ENCODE results near the gene RNPEP. TPM values are rescaled to one million over a fixed set of nuclear protein-coding genes. Genes with fewer than 3 reads are reported as not detected.
"Not testable (repeated sequence)": the region's sequence is repeated elsewhere in the genome, so short reads cannot be mapped to it uniquely, and the experiment has no call there.

Gene RNPEP
- total RNA-seq, 1 donor from 2014 or later = 79.3 TPM

DNA sequence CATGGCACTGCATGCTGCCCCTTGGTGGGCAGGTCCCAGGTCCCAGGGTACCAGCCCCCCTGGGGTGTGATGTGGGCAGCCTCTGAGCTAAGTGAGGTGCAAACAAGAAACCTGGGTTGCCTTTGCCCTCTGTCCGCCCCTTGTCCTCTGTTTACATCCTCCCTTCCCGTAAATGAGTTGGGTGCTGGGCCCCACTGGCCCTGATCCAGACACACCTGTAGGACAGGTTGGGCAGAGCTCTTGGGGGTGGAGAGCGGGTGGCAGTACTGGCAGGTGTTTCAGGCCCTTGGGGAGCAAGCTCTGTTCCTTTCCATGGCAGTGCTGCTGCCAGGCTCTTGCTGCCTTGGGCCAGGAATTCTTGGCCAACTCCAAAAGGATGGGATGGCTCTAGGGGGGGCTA, 63.8 kb downstream of the RNPEP start:
- DNase-seq (ENCODE audit: low spot score in 2 of 2, unreplicated experiment in 2 of 2) = no peak
- H3K36me3 Mint-ChIP-seq = no peaks in the 10 kb centered on the region
- H3K27me3 Mint-ChIP-seq (ENCODE audit: low read depth) = no peaks in the 10 kb centered on the region
- H3K4me1 Mint-ChIP-seq = peaks cover 14% of the 10 kb centered on the region
- TF ChIP-seq, protein P1, sequence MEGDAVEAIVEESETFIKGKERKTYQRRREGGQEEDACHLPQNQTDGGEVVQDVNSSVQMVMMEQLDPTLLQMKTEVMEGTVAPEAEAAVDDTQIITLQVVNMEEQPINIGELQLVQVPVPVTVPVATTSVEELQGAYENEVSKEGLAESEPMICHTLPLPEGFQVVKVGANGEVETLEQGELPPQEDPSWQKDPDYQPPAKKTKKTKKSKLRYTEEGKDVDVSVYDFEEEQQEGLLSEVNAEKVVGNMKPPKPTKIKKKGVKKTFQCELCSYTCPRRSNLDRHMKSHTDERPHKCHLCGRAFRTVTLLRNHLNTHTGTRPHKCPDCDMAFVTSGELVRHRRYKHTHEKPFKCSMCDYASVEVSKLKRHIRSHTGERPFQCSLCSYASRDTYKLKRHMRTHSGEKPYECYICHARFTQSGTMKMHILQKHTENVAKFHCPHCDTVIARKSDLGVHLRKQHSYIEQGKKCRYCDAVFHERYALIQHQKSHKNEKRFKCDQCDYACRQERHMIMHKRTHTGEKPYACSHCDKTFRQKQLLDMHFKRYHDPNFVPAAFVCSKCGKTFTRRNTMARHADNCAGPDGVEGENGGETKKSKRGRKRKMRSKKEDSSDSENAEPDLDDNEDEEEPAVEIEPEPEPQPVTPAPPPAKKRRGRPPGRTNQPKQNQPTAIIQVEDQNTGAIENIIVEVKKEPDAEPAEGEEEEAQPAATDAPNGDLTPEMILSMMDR (IDR thresholded peaks at IDR 0.05; ENCODE audit: unreplicated experiment) = no peak
- no peak overlapping the region for H3K27ac Mint-ChIP-seq
- peaks cover 5% of the 10 kb centered on the region for H3K9me3 Mint-ChIP-seq
- no peak overlapping the region for H3K4me3 Mint-ChIP-seq

DNA sequence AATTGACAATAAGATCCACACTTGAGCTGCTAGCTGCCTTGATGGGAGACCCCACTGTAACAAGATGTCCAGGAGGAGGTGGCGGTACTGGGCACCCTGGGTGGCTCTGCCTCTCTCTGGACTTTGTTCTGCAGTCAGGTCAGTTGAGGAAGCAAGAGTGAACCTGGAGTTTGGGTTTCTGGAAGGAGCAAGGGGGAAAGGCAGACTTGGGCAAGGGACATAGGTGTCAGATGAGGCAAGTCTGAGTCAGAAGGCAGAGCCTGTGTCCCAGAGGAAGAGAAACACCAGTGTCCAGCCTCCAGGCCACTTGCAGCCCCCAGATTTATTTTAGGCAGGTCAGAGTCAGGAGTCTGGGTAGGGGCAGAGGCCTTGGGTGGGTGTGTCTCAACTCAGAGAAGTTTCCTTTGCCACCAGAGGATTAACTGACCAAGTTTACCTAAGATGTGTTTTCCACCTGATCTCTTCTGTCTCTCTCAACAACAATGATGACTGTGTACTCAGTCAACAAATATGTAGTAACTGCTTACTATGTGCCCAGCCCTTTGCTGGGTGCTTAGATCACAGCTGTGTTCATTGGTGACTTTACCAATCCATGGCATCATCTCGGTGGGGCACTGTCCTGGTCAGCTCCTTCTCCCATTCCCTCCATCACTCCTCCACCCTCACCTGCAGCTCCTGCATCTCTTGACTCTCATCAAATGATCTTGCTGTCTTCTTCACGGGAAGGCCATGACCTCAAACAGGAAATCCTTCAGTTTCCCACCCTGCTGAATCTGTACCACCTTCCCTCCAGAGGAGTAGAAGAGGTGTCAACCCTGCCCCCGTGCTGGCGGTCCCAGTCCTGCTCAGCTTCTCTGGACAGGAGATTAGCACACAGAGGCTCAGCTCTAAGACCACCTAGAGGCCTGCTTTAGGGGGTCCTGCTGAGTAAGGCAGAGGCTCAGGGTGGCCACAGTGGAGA, 64.6 kb downstream of the RNPEP start:
- no peak for DNase-seq (ENCODE audit: low spot score in 2 of 2, unreplicated experiment in 2 of 2)
- Mint-ChIP-seq H3K27ac (no peak overlapping the region), H3K27me3 (ENCODE audit: low read depth) (no peaks in the 10 kb centered on the region), H3K9me3 (peaks cover 5% of the 10 kb centered on the region), H3K4me3 (no peak overlapping the region), H3K4me1 (peaks cover 14% of the 10 kb centered on the region), H3K36me3 (no peaks in the 10 kb centered on the region)
- TF ChIP-seq, protein P1 (IDR thresholded peaks at IDR 0.05; ENCODE audit: unreplicated experiment) = no peak

DNA sequence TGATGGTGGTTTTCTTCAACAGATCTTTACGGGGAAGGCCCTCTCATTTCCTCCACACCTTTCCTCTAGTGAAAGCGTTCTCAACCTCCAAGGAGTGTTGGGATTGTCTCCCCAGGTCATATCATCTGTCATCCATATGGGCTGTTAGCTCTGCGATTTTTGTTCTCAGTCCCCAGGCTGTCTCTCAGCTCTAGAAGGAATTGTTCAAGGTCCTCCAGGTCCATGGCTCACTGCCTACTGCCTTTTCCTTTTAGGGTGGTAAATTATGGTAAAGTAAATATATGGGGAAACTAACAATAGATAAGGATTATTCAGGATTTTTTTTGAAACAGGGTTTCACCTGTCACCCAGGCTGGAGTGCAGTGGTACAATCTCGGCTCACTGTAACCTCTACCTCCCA, 65.5 kb downstream of the RNPEP start:
- Mint-ChIP-seq H3K9me3 (peaks cover 5% of the 10 kb centered on the region), H3K4me1 (peaks cover 14% of the 10 kb centered on the region), H3K4me3 (no peak overlapping the region), H3K27ac (no peak overlapping the region), H3K36me3 (no peaks in the 10 kb centered on the region), H3K27me3 (ENCODE audit: low read depth) (no peaks in the 10 kb centered on the region)
- TF ChIP-seq, protein P1 (IDR thresholded peaks at IDR 0.05; ENCODE audit: unreplicated experiment) = no peak
- no peak for DNase-seq (ENCODE audit: low spot score in 2 of 2, unreplicated experiment in 2 of 2)

DNA sequence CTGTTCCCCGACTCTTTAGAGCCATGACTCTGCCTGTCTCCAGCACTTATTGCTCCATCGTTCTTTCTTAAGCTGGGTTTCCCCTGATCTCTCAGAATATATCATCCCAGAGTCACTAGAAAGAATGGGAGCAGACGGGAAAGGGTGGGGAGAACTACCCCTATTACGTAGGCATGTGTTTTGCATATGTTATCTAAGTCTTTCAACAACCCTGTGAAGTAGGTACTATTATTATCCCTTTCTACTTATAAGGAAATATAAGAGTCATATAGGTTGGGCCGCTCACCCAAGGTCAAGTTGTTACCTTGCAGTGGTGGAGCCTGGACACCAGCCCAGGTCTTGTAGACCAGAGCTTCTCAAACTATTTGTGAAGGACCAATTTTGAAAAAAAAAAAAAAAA, 66.7 kb downstream of the RNPEP start:
- TF ChIP-seq, protein P1 (IDR thresholded peaks at IDR 0.05; ENCODE audit: unreplicated experiment) = no peak
- Mint-ChIP-seq H3K27ac (no peak overlapping the region), H3K36me3 (no peaks in the 10 kb centered on the region), H3K9me3 (peaks cover 5% of the 10 kb centered on the region), H3K4me1 (peaks cover 11% of the 10 kb centered on the region), H3K4me3 (no peak overlapping the region), H3K27me3 (ENCODE audit: low read depth) (no peaks in the 10 kb centered on the region)
- no peak for DNase-seq (ENCODE audit: low spot score in 2 of 2, unreplicated experiment in 2 of 2)

DNA sequence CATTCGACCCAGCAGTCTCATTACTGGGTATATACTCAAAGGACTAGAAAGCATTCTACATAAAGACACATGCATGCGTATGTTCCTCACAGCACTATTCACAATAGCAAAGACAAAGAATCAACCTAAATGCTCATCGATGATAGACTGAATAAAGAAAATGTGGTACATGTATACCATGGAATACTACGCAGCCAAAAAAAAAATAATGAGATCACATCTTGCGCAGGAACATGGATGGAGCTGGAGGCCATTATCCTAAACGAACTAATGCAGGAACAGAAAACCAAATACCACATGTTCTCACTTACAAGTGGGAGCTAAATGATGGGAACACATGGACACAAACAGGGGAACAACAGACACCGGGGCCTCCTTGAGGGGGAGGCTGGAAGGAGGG, 71.6 kb downstream of the RNPEP start:
- Mint-ChIP-seq H3K9me3 (no peaks in the 10 kb centered on the region), H3K27me3 (ENCODE audit: low read depth) (no peaks in the 10 kb centered on the region), H3K27ac (no peak overlapping the region), H3K4me3 (no peak overlapping the region), H3K4me1 (peaks cover 10% of the 10 kb centered on the region), H3K36me3 (no peaks in the 10 kb centered on the region)
- TF ChIP-seq, protein P1 (IDR thresholded peaks at IDR 0.05; ENCODE audit: unreplicated experiment) = no peak
- DNase-seq (ENCODE audit: low spot score in 2 of 2, unreplicated experiment in 2 of 2) = no peak

DNA sequence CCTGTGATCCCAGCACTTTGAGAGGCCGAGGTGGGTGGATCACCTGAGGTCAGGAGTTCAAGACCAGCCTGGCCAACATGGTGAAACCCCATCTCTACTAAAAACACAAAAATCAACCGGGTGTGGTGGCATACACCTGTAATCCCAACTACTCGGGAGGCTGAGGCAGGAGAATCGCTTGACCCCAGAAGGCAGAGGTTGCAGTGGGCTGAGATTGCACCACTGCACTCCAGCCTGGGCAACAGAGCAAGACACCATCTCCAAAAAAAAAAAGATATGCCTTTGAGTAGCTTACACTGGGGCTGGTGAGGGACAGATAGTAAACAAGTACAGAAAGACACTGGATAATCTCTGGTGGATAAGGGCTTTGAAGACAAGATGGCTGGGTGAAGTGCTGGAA, 72.2 kb downstream of the RNPEP start:
- H3K27ac Mint-ChIP-seq; H3K36me3 Mint-ChIP-seq; DNase-seq (ENCODE audit: low spot score in 2 of 2, unreplicated experiment in 2 of 2); H3K9me3 Mint-ChIP-seq; H3K27me3 Mint-ChIP-seq (ENCODE audit: low read depth); H3K4me3 Mint-ChIP-seq: not testable (repeated sequence)
- H3K4me1 Mint-ChIP-seq = peaks cover 12% of the 10 kb centered on the region
